ENCODE results near the gene CALCA. TPM values are rescaled to one million over a fixed set of nuclear protein-coding genes. Genes with fewer than 3 reads are reported as not detected.
"Not testable (repeated sequence)": the region's sequence is repeated elsewhere in the genome, so short reads cannot be mapped to it uniquely, and the experiment has no call there.

Gene CALCA
- total RNA-seq, 2 experiments from 2014 or later: not detected

GRCh38 chr11:15011776-15012345 lies 39.7 kb upstream of the CALCA start:
- intact Hi-C loops (cut with micrococcal nuclease; ENCODE audit: unreplicated experiment): no loop called here
- Histone ChIP-seq H3K4me2 (ENCODE audit: low read length) (no peak overlapping the region), H2AFZ (ENCODE audit: low read length) (no peak overlapping the region), H3K36me3 (ENCODE audit: insufficient read depth, low read length) (no peaks in the 10 kb centered on the region), H3K4me3 (ENCODE audit: low read depth, low read length, poor library complexity, severe bottlenecking) (no peak overlapping the region), H3K79me2 (ENCODE audit: insufficient read depth, low read depth, low read length) (no peaks in the 10 kb centered on the region), H3K27ac (ENCODE audit: low read depth, low read length, poor library complexity, severe bottlenecking) (no peak overlapping the region), H3K4me1 (ENCODE audit: insufficient read depth, low read length, poor library complexity, severe bottlenecking) (no peaks in the 10 kb centered on the region), H3K9me2 (ENCODE audit: insufficient read depth, low read length) (no peaks in the 10 kb centered on the region), H3K9me3 (ENCODE audit: low read length) (no peaks in the 10 kb centered on the region), H4K20me1 (ENCODE audit: insufficient read depth, low read length) (no peaks in the 10 kb centered on the region)
- no peak for TF ChIP-seq EZH2phosphoT487 (IDR thresholded peaks at IDR 0.05; ENCODE audit: borderline replicate concordance, low read depth, low read length)
- no peak for TF ChIP-seq CTCF (conservative IDR thresholded peaks at IDR 0.05; ENCODE audit: low read length)
- no peak for DNase-seq (ENCODE audit: low spot score)
- no TSS peak for BruUV-seq (replicated peaks)
- CTCF ChIA-PET (ENCODE audit: unreplicated experiment): no interaction called here
- POLR2A ChIA-PET: no interaction called here

GRCh38 chr11:15010865-15011264 lies 38.7 kb upstream of the CALCA start:
- H3K27ac ChIP-seq (ENCODE audit: low read depth, low read length, poor library complexity, severe bottlenecking): no peak overlapping the region
- H3K79me2 ChIP-seq (ENCODE audit: insufficient read depth, low read depth, low read length): no peaks in the 10 kb centered on the region
- H3K4me3 ChIP-seq (ENCODE audit: low read depth, low read length, poor library complexity, severe bottlenecking): no peak overlapping the region
- intact Hi-C loops (cut with micrococcal nuclease; ENCODE audit: unreplicated experiment): no loop called here
- TF ChIP-seq EZH2phosphoT487 (IDR thresholded peaks at IDR 0.05; ENCODE audit: borderline replicate concordance, low read depth, low read length) (no peak), CTCF (conservative IDR thresholded peaks at IDR 0.05; ENCODE audit: low read length) (no peak)
- H3K4me2 ChIP-seq (ENCODE audit: low read length): no peak overlapping the region
- POLR2A ChIA-PET: interaction anchor here (1.5 kb wide), 1 partner anchor 91 kb away, joined by 4 read pairs; no protein-coding TSS in a partner anchor
- no peak for DNase-seq (ENCODE audit: low spot score)
- no peaks in the 10 kb centered on the region for H3K36me3 ChIP-seq (ENCODE audit: insufficient read depth, low read length)
- no peaks in the 10 kb centered on the region for H3K9me3 ChIP-seq (ENCODE audit: low read length)
- H4K20me1 ChIP-seq (ENCODE audit: insufficient read depth, low read length): no peaks in the 10 kb centered on the region
- H3K9me2 ChIP-seq (ENCODE audit: insufficient read depth, low read length): no peaks in the 10 kb centered on the region
- H3K4me1 ChIP-seq (ENCODE audit: insufficient read depth, low read length, poor library complexity, severe bottlenecking): no peaks in the 10 kb centered on the region
- CTCF ChIA-PET (ENCODE audit: unreplicated experiment): no interaction called here
- H2AFZ ChIP-seq (ENCODE audit: low read length): no peak overlapping the region
- BruUV-seq (replicated peaks): no TSS peak

- ChIA-PET POLR2A (interaction anchor here (0.7 to 1.0 kb wide), 2 partner anchors 10 to 70 kb away, joined by 3 to 4 read pairs; no protein-coding TSS in a partner anchor), CTCF (ENCODE audit: unreplicated experiment) (interaction anchor here (1.5 kb wide), 1 partner anchor 98 kb away, joined by 13 read pairs; no protein-coding TSS in a partner anchor)
- H3K9me2 ChIP-seq (ENCODE audit: insufficient read depth, low read length): no peaks in the 10 kb centered on the region
- no peak overlapping the region for H2AFZ ChIP-seq (ENCODE audit: low read length)
- no peaks in the 10 kb centered on the region for H3K4me1 ChIP-seq (ENCODE audit: insufficient read depth, low read length, poor library complexity, severe bottlenecking)
- TF ChIP-seq CTCF (conservative IDR thresholded peaks at IDR 0.05; ENCODE audit: low read length) (peak; percentile 85), EZH2phosphoT487 (IDR thresholded peaks at IDR 0.05; ENCODE audit: borderline replicate concordance, low read depth, low read length) (no peak)
- H3K4me3 ChIP-seq (ENCODE audit: low read depth, low read length, poor library complexity, severe bottlenecking): no peak overlapping the region
- H3K4me2 ChIP-seq (ENCODE audit: low read length): no peak overlapping the region
- H3K79me2 ChIP-seq (ENCODE audit: insufficient read depth, low read depth, low read length): no peaks in the 10 kb centered on the region
- peak; percentile 59 for DNase-seq (ENCODE audit: low spot score)
- no peak overlapping the region for H3K27ac ChIP-seq (ENCODE audit: low read depth, low read length, poor library complexity, severe bottlenecking)
- H3K36me3 ChIP-seq (ENCODE audit: insufficient read depth, low read length): no peaks in the 10 kb centered on the region
- H3K9me3 ChIP-seq (ENCODE audit: low read length): no peaks in the 10 kb centered on the region
- intact Hi-C loops (cut with micrococcal nuclease; ENCODE audit: unreplicated experiment): loop anchor here (1.0 to 5.0 kb wide), 2 partner anchors 98 to 214 kb away; no protein-coding TSS in a partner anchor
- BruUV-seq (replicated peaks): no TSS peak
- no peaks in the 10 kb centered on the region for H4K20me1 ChIP-seq (ENCODE audit: insufficient read depth, low read length)
Observed at GRCh38 chr11:15006139-15006759, 34.1 kb upstream of the CALCA start.

- intact Hi-C loops (cut with micrococcal nuclease; ENCODE audit: unreplicated experiment); BruUV-seq (replicated peaks); DNase-seq (ENCODE audit: low spot score): not testable (repeated sequence)
Observed at GRCh38 chr11:14988133-14988532, 16.0 kb upstream of the CALCA start.

More at GRCh38 chr11:14988133-14988532, 16.0 kb upstream of the CALCA start:
- H3K9me2 ChIP-seq (ENCODE audit: insufficient read depth, low read length); H2AFZ ChIP-seq (ENCODE audit: low read length); H4K20me1 ChIP-seq (ENCODE audit: insufficient read depth, low read length); CTCF ChIA-PET (ENCODE audit: unreplicated experiment); H3K27ac ChIP-seq (ENCODE audit: low read depth, low read length, poor library complexity, severe bottlenecking); H3K9me3 ChIP-seq (ENCODE audit: low read length); POLR2A ChIA-PET; H3K4me2 ChIP-seq (ENCODE audit: low read length); H3K4me1 ChIP-seq (ENCODE audit: insufficient read depth, low read length, poor library complexity, severe bottlenecking); H3K79me2 ChIP-seq (ENCODE audit: insufficient read depth, low read depth, low read length); H3K36me3 ChIP-seq (ENCODE audit: insufficient read depth, low read length); H3K4me3 ChIP-seq (ENCODE audit: low read depth, low read length, poor library complexity, severe bottlenecking): not testable (repeated sequence)
